SK-N-SH (cell line): Measurements from ENCODE around the gene ADCY10.

Source experiments
- EZH2phosphoT487 ChIP-seq: fragments of 200-600 bp; sonication (generic); IDR thresholded peaks from 2 replicates; pipeline ENCODE4 v1.6.1; 2017; ENCODE audit warnings: low read depth, mixed run types, mild to moderate bottlenecking, antibody characterized with exemption, moderate library complexity, borderline replicate concordance
- TF ChIP-seq, protein P1 (sequence below): fragments of 200-600 bp; sonication (generic); IDR thresholded peaks from 2 replicates; pipeline ENCODE4 v1.6.1; 2017; ENCODE audit warnings: antibody characterized with exemption, mild to moderate bottlenecking, moderate library complexity
- TF ChIP-seq, protein P2 (sequence below): fragments of 150-350 bp; IDR thresholded peaks from 2 replicates; pipeline ENCODE4 v1.6.1; 2017; ENCODE audit warnings: antibody characterized with exemption, low read length, low read depth, borderline replicate concordance
- TF ChIP-seq, protein P3 (sequence below): IDR thresholded peaks from 2 replicates; pipeline ENCODE4 v1.4.0; 2012; ENCODE audit warnings: low read depth

DNA sequence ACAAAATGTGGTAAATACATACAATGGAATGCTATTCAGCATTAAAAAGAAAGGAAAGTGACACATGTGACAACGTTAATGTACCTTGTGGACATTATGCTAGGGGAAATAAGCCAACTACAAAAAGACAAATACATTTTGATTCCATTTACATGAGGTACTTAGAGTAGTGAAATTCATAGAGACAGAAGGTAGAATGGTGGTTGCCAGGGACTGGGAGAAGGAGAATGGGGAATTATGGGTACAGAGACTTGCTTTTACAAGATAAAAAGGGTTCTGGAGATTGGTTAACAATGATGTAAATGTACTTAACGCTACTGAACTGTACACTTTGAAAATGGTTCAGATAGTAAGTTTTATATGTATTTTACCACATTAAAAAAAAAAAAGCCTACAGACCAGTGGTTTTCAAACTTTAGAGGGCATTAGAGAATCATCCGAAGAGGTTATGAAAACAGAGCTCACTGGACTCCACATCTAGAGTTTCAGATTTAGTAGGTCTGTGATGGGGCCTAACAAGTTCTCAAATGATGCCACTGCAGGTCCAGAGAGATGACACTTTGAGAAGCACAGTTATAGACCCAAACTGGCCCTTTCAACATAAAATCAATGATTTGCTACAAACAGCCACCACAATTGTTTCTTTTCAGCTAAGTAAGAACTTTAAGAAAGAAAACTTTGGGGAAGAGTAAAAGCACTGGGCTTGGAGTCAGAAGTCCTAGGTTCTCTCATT lies 9.6 kb upstream of the ADCY10 start:
- TF ChIP-seq, protein P1, sequence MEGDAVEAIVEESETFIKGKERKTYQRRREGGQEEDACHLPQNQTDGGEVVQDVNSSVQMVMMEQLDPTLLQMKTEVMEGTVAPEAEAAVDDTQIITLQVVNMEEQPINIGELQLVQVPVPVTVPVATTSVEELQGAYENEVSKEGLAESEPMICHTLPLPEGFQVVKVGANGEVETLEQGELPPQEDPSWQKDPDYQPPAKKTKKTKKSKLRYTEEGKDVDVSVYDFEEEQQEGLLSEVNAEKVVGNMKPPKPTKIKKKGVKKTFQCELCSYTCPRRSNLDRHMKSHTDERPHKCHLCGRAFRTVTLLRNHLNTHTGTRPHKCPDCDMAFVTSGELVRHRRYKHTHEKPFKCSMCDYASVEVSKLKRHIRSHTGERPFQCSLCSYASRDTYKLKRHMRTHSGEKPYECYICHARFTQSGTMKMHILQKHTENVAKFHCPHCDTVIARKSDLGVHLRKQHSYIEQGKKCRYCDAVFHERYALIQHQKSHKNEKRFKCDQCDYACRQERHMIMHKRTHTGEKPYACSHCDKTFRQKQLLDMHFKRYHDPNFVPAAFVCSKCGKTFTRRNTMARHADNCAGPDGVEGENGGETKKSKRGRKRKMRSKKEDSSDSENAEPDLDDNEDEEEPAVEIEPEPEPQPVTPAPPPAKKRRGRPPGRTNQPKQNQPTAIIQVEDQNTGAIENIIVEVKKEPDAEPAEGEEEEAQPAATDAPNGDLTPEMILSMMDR = no peak
- TF ChIP-seq EZH2phosphoT487 = no peak
- TF ChIP-seq, protein P2, sequence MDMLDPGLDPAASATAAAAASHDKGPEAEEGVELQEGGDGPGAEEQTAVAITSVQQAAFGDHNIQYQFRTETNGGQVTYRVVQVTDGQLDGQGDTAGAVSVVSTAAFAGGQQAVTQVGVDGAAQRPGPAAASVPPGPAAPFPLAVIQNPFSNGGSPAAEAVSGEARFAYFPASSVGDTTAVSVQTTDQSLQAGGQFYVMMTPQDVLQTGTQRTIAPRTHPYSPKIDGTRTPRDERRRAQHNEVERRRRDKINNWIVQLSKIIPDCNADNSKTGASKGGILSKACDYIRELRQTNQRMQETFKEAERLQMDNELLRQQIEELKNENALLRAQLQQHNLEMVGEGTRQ = no peak
- TF ChIP-seq, protein P3, sequence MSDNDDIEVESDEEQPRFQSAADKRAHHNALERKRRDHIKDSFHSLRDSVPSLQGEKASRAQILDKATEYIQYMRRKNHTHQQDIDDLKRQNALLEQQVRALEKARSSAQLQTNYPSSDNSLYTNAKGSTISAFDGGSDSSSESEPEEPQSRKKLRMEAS = no peak
